GM12801 (cell line): ENCODE results near the gene AAK1.
A peak's percentile ranks its signal among the peaks of the same experiment; 100 is the strongest.

Experiments used
- TF ChIP-seq, protein P1 (sequence below): IDR thresholded peaks from one replicate; pipeline ENCODE4 v1.5.1; 2011; ENCODE audit warnings: control low read depth; ENCODE audit not compliant: insufficient read length; ENCODE audit errors: extremely low read depth

Gene AAK1

GRCh38 chr2:69572641-69573040, 70.9 kb downstream of the AAK1 start:
- TF ChIP-seq, protein P1, sequence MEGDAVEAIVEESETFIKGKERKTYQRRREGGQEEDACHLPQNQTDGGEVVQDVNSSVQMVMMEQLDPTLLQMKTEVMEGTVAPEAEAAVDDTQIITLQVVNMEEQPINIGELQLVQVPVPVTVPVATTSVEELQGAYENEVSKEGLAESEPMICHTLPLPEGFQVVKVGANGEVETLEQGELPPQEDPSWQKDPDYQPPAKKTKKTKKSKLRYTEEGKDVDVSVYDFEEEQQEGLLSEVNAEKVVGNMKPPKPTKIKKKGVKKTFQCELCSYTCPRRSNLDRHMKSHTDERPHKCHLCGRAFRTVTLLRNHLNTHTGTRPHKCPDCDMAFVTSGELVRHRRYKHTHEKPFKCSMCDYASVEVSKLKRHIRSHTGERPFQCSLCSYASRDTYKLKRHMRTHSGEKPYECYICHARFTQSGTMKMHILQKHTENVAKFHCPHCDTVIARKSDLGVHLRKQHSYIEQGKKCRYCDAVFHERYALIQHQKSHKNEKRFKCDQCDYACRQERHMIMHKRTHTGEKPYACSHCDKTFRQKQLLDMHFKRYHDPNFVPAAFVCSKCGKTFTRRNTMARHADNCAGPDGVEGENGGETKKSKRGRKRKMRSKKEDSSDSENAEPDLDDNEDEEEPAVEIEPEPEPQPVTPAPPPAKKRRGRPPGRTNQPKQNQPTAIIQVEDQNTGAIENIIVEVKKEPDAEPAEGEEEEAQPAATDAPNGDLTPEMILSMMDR, result no peak

DNA sequence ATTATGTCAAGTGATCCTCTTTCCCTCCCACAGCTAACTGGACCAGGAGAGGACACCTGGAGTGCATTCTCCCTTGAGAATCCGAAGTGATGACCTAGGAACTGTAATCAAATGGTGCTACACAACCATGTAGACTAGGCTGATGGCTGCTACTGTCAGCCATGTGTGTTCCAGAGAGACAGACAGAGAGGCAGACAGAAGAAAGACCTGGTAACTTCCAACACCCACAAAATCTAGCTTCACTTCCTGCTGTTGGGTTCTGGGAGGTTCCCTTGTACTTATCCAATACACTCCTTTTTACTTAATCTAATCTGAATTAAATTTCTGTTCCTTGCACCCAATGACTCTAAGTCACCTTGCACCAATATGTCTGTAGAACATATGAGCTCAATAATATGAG, 72.3 kb downstream of the AAK1 start:
- TF ChIP-seq, protein P1, result no peak

- TF ChIP-seq, protein P1, result no peak
These were observed 73.1 kb downstream of the AAK1 start for GRCh38 chr2:69570474-69570873.

- TF ChIP-seq, protein P1, result no peak
These were observed 75.6 kb downstream of the AAK1 start for GRCh38 chr2:69567909-69568300.

GRCh38 chr2:69567157-69567908, 76.2 kb downstream of the AAK1 start:
- TF ChIP-seq, protein P1, result no peak

GRCh38 chr2:69566669-69567068, 76.9 kb downstream of the AAK1 start:
- TF ChIP-seq, protein P1, result no peak

GRCh38 chr2:69565431-69565839, 78.1 kb downstream of the AAK1 start:
- TF ChIP-seq, protein P1, result peak; percentile 41
